Epithelial cell of prostate (primary cell): Measurements from ENCODE around the gene UBE4B.

Source experiments
- DNase-seq: peaks from one replicate; pipeline ENCODE4 v3.0.0-alpha.2; 2011; ENCODE audit warnings: low read depth, low spot score
- H3K27ac ChIP-seq: fragments of 450-650 bp; 2 replicates; pipeline ENCODE4 v1.5.1; 2017; ENCODE audit warnings: mild to moderate bottlenecking

UBE4B gene

DNA sequence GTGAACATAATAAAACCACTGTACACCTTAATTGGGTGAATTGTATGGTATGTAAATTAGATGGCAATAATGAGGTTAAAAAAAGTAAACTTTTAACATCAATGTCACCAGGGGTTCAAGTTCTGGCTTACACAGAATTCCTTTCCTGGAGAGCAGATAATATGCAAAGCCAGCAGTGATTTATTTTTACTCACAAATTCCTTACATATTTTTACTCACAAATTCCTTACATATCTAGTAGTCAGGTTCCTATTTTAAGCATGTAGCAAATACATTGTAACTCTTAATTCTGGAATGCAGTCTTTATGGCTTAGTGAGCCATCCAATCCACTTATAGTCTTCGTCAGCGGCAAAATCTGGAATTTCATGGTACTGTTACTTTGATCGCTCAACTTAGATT, 1.3 kb upstream of the UBE4B start:
- H3K27ac ChIP-seq, result no peak overlapping the region
- no peak for DNase-seq

DNA sequence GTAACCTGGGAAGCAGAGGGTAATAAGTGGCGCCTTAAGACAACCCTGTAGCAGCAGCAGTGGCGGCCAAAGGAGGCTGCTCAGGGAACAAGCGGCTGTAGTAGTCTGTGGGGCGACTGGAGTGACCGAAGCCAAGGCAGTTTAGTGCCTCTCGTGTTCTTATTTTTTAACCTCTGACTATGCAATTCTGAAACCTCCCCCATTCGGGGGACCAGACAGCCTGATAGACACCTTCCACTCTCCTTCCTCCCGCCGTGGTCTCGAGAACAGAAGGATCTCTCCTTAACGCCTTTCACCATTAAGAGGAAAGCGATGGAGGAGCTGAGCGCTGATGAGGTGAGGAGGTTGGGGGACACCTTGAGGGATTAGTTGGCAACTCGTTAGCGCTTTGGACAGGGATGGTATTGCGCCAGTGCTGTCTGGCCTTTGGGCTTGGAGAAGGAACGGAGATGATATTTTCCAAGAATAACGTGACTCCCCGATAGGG, 644 bp downstream of the UBE4B start:
- H3K27ac ChIP-seq, result peak overlapping the region; percentile 92
- DNase-seq, result no peak

DNA sequence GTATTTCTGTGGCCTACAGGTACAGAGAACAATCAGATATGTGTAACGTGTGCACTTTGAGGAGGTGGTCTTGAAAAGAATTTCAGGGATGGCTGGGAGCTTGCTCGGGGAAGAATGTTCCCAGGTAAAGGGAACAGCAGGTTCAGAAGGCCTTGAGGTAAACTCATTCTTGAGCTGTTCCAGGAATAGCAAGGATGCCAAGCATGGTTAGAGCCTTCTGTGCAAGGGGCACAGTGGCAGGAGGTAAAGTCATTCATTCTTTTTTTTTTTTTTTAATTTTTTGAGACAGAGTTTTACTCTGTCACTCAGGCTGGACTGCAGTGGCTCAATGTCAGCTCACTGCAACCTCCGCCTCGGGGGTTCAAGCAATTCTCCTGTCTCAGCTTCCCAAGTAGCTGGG, 10.0 kb downstream of the UBE4B start:
- no peak for DNase-seq
- no peak overlapping the region for H3K27ac ChIP-seq

DNA sequence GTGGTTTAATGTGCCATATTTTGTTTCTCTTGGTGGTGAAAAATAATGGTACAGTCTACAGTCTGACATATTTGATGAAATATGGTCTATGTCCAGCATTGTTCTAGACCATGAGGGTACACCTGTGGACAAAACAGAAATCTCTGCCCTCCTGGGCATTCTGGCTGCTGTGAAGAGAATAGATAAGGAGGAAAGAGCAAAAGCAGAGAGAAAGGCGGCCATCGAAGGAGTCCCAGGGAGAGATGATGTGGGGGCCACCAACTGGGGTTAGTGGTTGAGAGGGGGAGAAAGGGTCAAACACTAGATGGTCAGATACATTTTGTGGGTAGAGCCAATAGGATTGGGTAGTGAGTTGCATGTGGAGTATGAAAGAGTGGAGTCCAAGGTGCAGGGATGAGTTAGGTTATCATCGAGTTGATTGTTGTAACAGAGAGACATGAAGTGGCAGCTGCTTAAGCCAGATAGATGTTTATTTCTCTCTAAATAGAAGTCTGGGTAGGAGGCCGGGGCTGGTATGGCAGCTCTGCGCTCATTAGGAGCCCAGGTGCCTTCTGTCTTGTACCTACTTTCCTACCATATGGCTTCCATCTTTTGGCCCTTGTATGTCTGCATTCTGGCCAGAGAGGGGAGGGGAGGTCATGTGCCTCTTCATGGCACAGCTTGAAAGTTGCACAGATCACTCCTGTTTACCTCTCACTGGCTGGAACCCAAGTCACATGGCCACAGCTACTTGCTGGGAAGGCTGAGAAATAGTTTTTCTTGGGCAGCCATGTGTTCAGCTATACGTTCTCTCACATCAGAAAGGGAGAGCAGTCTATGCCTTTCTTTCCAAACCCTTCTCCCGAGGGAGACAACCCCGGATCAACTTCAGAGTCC, 13.0 kb downstream of the UBE4B start:
- DNase-seq, result no peak
- no peak overlapping the region for H3K27ac ChIP-seq

DNA sequence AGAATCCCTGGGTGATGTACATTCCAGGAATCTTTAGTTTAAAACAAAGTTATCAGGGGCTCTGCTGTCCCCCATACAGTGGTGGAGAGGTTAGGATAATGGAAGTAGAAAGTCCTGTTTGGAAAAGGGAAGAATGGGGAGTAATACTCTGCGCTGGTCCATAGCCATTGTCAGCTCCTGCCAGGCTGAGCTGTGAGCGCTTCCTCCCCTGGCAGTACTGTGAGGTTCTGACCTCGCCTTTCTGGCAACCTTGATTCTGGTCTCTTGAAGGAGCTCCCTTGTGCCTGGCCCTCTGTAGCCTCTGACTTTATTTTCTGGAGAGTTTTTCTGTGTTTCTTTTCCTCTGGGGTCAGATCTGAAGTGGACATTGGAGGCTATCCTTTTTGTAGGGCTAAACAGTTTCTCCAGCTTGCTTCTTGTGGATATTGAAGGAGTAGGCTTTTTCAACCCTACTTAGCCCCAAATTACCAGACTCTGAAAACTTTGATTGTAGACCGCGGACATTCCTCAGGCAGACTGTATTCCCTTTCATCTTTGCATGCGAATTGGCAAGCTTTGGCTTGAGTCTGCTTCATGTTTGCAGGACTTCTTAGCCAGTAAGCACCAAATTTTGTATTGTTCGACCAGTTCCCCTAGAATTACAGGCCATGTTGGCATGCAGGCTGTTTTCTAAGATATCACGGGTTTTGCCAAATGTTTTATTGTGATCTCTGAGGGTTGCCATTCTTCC, 13.8 kb downstream of the UBE4B start:
- DNase-seq, result no peak
- H3K27ac ChIP-seq, result no peak overlapping the region

DNA sequence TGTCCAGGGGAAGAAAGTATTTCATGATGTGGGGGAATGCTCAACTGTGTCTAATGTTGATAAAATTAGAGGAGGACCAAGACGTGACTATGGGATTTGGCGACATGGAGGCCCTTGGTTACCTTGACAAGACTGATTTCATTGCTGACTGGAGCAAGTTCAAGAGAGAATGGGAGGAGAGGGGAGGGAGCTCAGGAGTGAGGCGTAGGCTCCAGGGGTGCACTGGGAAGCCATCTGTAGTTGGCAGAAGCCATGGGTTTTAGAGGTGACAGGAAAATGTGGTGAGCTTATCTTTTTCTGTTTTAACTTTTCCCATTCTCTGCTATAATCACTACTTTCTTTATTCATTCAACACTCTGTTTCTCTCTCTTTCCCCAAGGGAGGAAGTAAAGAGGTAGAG, 15.8 kb downstream of the UBE4B start:
- H3K27ac ChIP-seq, result no peak overlapping the region

DNA sequence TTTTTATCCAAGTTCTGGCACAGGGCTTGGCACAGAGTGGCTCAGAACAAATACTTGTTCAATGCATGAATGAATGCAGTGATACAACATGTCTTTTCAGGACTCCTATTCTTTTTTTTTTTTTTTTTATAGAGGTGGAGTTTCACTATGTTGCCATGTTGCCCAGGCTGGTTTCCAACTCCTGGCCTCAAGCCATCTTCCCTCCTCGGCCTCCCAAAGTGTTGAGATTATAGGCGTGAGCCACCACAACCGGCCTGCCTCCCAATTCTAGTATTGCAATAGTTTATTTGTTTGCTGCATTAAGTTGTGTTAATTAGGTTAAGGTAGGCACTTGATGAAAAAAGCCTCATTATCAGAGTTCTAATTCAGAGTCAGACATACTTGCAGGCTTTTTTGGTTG, 17.9 kb downstream of the UBE4B start:
- no peak for DNase-seq
- H3K27ac ChIP-seq, result no peak overlapping the region

More for the DNA sequence above, 15.8 kb downstream of the UBE4B start:
- DNase-seq, result no peak

DNA sequence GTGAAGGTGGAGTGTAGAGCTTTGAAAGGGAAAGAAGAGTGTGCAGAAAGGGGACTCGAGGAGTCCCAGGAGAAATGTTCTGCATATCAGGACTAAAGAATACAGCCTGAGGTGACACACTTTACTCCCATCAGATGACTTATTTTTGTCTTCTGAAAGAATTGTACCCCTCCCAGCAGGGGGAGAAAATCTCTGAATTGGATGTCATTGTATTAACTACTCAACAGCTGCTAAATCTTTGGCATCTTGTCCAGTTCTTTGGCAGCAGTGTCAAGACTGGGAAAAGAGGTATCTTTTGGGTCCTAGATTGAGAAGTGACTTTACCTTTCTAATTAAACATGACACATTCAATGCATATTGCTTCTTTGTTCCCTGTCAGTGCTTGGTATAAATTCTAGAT, 18.9 kb downstream of the UBE4B start:
- no peak overlapping the region for H3K27ac ChIP-seq
- no peak for DNase-seq

DNA sequence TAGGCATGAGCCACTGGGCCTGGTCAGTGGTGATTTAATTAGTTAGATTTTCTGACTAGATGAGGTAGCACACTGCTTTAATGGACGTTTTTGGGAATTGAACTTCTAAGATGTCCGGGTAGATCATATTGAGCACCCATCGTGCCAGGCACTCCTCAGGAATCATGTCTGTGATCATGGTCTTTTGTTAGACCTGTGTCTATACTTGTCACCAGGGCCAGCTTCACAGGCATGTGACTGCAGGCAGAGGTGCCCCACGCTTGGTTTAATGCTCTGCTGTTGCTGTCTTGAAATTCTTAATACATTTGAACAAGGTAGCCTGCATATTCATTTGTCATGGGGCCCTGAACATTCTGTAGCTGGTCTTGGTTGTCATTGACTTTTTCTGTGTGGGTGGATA, 19.6 kb downstream of the UBE4B start:
- no peak overlapping the region for H3K27ac ChIP-seq
- no peak for DNase-seq

DNA sequence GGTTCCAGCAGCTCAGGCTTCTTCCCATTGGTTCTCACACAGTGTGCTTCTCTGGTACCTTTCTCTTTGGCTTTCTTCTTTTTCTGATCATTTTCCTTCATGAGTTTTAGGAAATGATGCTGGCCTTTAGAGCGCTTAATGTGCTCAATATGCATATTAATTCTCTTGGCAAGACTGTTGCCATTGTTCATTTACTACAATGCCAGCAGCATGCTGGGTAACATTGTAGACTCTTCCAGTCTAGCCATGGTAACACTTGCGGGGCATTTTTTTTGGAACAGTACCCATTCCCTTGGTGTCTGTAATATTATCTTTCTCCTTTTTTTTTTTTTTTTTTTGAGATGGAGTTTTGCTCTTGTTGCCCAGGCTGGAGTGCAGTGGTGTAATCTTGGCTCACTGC, 21.7 kb downstream of the UBE4B start:
- no peak overlapping the region for H3K27ac ChIP-seq
- DNase-seq, result no peak

DNA sequence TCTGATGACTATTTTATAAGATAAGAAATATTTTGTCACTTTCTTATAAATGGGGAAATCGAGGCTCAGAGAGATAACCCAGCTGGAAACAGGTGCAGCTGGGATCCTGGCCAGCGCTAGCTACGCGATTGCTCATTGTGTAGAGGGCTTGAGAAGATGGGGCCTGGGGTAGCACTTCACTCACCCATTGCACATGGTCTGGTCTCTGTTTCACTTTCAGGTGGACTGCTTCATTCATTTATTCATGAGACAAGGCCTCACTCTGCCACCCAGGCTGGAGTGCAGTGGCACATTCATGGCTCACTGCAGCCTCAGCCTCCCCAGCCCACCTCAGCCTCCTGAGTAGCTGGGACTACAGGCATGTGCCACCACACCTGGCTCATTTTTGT, 23.8 kb downstream of the UBE4B start:
- DNase-seq, result no peak
- peak overlapping the region; percentile 41 for H3K27ac ChIP-seq

DNA sequence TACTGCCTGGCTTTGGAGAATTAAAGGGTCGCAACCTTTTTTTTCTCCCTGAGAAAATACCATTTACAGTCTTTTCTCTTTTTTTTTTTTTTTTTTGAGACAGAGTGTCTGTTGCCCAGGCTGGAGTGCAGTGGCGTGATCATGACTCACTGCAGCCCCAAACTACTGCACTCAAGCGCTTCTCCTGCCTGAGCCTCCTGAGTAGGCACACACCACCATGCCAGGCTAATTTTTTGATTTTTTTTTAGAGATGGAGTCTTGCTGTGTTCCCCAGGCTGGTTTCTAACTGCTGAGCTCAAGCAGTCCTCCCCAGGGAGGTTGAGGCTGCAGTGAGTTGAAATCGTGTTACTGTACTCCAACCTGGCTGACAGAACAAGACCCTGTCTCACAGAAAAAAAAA, 24.6 kb downstream of the UBE4B start:
- no peak for DNase-seq
- peak overlapping the region; percentile 36 for H3K27ac ChIP-seq

DNA sequence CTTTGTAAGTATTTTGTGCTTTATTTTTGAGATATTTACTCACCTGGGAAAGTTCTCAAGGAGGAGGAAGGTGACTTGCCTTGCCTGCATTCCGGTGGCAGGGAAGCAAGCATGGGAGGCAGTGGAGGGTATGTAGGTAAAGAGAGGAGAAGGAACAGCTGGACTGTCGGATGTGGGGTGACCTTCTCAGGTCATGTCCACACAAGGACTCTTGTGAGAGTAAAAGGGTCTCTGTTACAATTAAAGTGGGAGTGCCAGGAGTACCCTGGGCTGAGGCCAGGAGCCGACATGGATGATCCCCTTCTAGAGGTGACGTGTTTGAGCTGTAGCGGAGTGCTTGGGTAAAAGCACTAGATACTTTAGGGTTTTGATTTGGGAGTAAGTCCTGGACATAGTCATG, 25.0 kb downstream of the UBE4B start:
- DNase-seq, result no peak
- H3K27ac ChIP-seq, result peak overlapping the region; percentile 36

DNA sequence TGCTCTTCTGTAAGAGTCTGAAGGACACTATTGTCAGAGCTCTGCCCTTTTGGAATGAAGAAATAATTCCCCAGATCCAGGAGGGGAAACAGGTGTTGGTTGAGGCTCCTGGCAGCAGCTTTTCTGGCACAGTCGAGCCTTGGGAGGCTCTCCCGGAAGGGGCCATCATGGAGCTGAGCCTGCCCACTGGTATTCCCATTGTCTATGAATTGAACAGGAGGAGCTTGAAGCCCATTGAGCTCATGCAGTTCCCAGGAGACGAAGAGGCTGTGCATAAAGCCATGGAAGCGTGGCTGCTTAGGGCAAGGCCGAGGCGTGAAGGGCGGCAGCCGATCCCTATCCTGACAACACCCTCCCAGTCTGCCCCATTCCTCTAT, 26.6 kb downstream of the UBE4B start:
- no peak overlapping the region for H3K27ac ChIP-seq
- DNase-seq, result no peak

DNA sequence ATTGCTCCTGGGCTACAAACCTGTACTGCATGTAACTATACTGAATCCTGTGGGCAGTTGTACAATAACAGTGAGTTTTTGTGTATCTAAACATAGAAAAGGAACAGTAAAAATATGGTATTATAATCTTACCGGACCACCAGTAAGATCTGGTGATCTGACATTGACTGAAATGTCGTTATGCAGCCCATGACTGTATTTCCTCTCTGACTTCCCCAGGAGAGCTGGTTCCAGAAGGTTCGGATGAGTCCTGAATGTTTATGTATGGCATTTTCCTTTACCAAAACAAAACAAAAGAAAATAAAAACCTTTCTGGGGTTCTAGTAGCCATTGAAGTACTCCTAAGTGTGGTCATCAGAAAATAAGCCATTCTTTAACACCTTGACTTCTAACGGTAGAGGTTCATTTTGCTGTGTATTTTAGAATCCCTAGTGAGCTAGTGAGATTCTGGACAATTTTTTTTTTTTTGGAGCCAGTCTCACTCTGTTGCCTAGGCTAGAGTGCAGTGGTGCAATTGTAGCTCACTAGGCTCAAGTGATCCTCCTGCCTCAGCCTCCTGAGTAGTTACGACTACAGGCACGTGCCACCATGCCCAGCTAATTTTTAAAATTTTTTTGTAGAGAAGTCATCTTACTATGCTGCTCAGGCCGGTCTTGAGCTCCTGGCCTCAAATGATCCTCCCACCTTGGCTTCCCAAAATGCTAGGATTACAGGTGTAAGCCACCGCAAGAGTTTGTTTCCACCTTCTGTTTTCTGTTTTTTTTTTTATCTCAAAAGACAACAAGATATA, 27.7 kb downstream of the UBE4B start:
- no peak for DNase-seq
- no peak overlapping the region for H3K27ac ChIP-seq

DNA sequence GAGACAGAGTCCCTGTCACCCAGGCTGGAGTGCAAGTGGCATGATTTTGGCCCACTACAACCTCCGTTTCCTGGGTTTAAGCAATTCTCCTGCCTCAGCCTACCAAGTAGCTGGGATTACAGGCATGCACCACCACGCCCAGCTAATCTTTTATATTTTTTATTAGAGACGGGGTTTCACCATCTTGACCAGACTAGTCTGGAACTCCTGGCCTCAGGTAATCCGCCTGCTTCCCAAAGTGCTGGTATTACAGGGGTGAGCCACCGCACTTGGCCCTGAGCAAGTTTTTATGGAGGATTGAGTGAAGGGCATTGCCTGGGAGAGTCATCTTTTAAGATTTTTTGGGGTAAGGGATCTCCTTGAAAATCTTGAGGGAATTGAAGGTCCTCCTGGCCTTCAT, 28.5 kb downstream of the UBE4B start:
- no peak overlapping the region for H3K27ac ChIP-seq
- no peak for DNase-seq

DNA sequence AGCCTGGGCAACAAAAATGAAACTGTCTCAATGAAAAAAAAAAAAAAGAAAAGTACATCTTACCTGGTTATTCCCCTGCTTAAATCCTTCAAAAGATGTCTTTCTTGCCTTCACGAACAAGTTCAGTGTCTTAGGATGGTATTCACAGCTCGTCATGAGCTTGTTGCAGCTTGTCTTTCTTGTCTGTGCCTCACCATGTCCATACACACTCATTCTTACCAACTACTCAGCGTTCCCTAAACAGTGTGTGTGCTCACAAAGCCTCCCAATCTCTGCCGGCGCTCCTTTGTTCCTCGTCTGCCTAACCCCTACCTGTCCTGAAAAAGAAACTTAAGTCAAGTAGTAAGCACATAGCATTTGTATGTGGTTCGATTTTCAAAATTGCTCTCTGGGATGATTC, 31.1 kb downstream of the UBE4B start:
- peak overlapping the region; percentile 94 for H3K27ac ChIP-seq
- peak; percentile 96 for DNase-seq

DNA sequence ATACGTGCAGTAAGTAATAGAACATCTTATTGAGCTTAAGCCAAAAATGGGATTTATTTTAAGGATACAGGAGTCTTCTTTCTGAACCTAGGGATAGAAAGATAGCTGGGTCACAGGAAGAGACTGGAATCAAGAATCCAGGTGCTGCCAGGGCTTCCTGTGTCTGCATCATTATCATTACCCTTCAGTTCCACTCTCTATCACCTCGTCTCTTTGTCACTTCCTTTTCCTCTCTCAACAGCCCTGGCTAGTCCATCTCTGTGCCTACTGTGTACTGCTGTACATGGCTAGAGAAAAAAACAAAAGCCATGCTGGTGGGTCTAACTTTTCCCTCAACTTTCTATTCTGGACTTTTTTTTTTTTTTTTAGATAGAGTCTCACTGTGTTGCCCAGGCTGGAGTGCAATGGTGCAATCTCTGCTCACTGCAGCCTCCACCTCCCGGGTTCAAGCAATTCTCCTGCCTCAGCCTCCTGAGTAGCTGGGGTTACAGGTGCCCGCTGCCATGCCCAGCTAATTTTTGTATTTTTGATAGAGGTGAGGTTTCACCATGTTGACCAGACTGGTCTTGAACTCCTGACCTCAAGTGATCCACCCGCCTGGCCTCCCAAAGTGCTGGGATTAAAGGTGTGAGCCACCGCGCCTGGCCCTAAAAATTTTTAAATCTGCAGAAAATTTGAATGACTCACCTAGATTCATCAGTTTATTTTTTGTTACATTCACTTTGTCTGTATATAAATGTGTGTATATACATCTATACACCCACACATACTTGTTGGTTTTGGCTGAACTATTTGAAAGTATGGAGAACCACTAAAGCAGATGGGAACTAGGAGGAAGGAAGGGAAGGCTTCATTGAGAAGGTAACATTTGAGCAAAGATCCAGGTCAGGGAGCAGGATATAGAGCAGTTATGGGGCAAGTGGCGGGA, 31.9 kb downstream of the UBE4B start:
- no peak for DNase-seq
- peak overlapping the region; percentile 94 for H3K27ac ChIP-seq

DNA sequence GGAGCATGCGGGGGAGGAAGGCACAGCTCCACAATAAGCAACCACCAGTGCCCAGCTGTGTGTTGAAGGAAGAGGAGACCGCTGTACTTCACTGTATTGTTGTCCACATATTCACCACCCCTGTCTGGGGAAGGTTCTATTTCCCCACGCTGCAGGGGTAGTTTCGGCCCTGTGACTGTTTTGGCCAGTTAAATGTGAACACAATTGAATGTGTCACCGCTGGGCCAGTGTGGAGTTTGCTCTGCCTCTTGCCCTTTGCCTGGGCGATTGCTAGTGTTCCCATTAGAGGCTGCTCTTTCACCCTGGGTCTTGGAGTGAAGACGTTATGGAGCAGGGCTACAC, 32.6 kb downstream of the UBE4B start:
- H3K27ac ChIP-seq, result peak overlapping the region; percentile 94
- DNase-seq, result no peak

DNA sequence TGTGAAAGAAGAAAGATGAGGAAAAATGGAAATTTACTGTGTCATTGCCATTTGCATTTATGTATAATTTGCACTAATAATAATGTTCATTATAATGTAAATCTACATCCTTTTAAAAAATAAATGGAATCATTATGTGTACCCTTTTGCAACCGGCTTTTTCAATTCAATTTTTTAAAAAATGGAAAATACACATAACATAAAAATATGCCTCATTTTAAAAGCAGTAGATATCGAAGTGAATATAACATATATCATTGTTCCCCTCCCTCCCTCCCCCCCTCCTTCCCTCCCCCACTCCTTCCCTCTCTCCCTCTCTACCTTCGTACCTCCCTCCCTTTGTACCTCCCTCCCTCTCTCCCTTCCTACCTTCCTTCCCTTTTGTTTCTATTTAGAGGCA, 33.0 kb downstream of the UBE4B start:
- H3K27ac ChIP-seq, result peak overlapping the region; percentile 68

More for the DNA sequence above, 33.0 kb downstream of the UBE4B start:
- no peak for DNase-seq
